Neuronal stem cell (in vitro differentiated cells): Measurements from ENCODE around the gene ZSWIM7.

ENCODE experiments used
- DNase-seq: peaks from one replicate; pipeline ENCODE4 v3.0.0-alpha.2; 2013; ENCODE audit warnings: low spot score
- H2AFZ ChIP-seq: one replicate; pipeline ENCODE4 v1.6.1; 2013; ENCODE audit warnings: mild to moderate bottlenecking, low read length, inconsistent platforms
- H2AK5ac ChIP-seq: 2 replicates; pipeline ENCODE4 v1.6.1; 2013; ENCODE audit warnings: low read depth, mild to moderate bottlenecking, inconsistent platforms, low read length, moderate library complexity, mixed read lengths
- H2BK120ac ChIP-seq: 2 replicates; pipeline ENCODE4 v1.6.1; 2013; ENCODE audit warnings: low read depth, mild to moderate bottlenecking, inconsistent platforms, low read length, moderate library complexity, mixed read lengths
- H2BK12ac ChIP-seq: one replicate; pipeline ENCODE4 v1.6.1; 2013; ENCODE audit warnings: low read length, inconsistent platforms
- H2BK15ac ChIP-seq: 2 replicates; pipeline ENCODE4 v1.6.1; 2013; ENCODE audit warnings: mild to moderate bottlenecking, low read length, inconsistent platforms, mixed read lengths
- H2BK5ac ChIP-seq: one replicate; pipeline ENCODE4 v1.6.1; 2013; ENCODE audit warnings: inconsistent platforms, mild to moderate bottlenecking, low read length, moderate library complexity
- H3K14ac ChIP-seq: one replicate; pipeline ENCODE4 v1.6.1; 2013; ENCODE audit warnings: low read length, inconsistent platforms
- H3K18ac ChIP-seq: 2 replicates; pipeline ENCODE4 v1.6.1; 2013; ENCODE audit warnings: low read length, inconsistent platforms
- H3K23ac ChIP-seq: 2 replicates; pipeline ENCODE4 v1.6.1; 2013; ENCODE audit warnings: low read depth, mild to moderate bottlenecking, mixed read lengths, low read length, inconsistent platforms; ENCODE audit not compliant: poor library complexity
- H3K27ac ChIP-seq: replicated peaks from 3 replicates; pipeline ENCODE4 v1.5.1; 2013; ENCODE audit warnings: low read length, inconsistent platforms
- H3K27me3 ChIP-seq, 3 experiments: 2 replicates each; pipeline ENCODE4 v1.6.1; 2013; ENCODE audit warnings: low read length in 3 of 3, mild to moderate bottlenecking in 2 of 3, inconsistent platforms in 1 of 3, low read depth in 1 of 3, mixed read lengths in 1 of 3, moderate library complexity in 1 of 3; ENCODE audit not compliant: control insufficient read depth in 3 of 3, insufficient read depth in 3 of 3
- H3K36me3 ChIP-seq, 2 donors: replicated peaks in 1 of 2; 2 replicates each; pipeline ENCODE4 v1.6.1; 2013; ENCODE audit warnings: low read length in 2 of 2; ENCODE audit not compliant: control insufficient read depth in 2 of 2, insufficient read depth in 2 of 2
- H3K4ac ChIP-seq: 2 replicates; pipeline ENCODE4 v1.6.1; 2013; ENCODE audit warnings: inconsistent platforms, mild to moderate bottlenecking, low read length, moderate library complexity
- H3K4me1 ChIP-seq, 2 donors: 1 replicate in 1 of 2; 2 replicates in 1 of 2; pipeline ENCODE4 v1.6.1; 2013; ENCODE audit warnings: low read length in 2 of 2, low read depth in 1 of 2; ENCODE audit not compliant: control insufficient read depth in 2 of 2, insufficient read depth in 1 of 2
- H3K4me2 ChIP-seq: one replicate; pipeline ENCODE4 v1.6.1; 2013; ENCODE audit warnings: mild to moderate bottlenecking, low read length, inconsistent platforms; ENCODE audit not compliant: insufficient read depth, poor library complexity, severe bottlenecking
- H3K4me3 ChIP-seq, 2 donors: 2 replicates each; pipeline ENCODE4 v1.5.1; 2013; ENCODE audit warnings: low read length in 2 of 2, mild to moderate bottlenecking in 2 of 2, inconsistent platforms in 1 of 2, moderate library complexity in 1 of 2
- H3K79me1 ChIP-seq: one replicate; pipeline ENCODE4 v1.6.1; 2013; ENCODE audit warnings: low read depth, mild to moderate bottlenecking, inconsistent platforms, low read length, moderate library complexity
- H3K9ac ChIP-seq: one replicate; pipeline ENCODE4 v1.6.1; 2013; ENCODE audit warnings: mild to moderate bottlenecking, low read depth, low read length, inconsistent platforms; ENCODE audit not compliant: poor library complexity
- H3K9me3 ChIP-seq, 2 donors: replicated peaks in 1 of 2; 2 replicates each; pipeline versions ENCODE3 to v1.6.1; 2013; ENCODE audit warnings: low read length in 2 of 2, mild to moderate bottlenecking in 2 of 2, inconsistent platforms in 1 of 2, low read depth in 1 of 2, mixed read lengths in 1 of 2, moderate library complexity in 1 of 2; ENCODE audit not compliant: control insufficient read depth in 2 of 2, insufficient read depth in 1 of 2
- H4K8ac ChIP-seq: one replicate; pipeline ENCODE4 v1.6.1; 2013; ENCODE audit warnings: low read depth, mild to moderate bottlenecking, inconsistent platforms, low read length, moderate library complexity
- H4K91ac ChIP-seq: one replicate; pipeline ENCODE4 v1.6.1; 2013; ENCODE audit warnings: low read length, low read depth, mild to moderate bottlenecking, inconsistent platforms; ENCODE audit not compliant: poor library complexity
- WGBS, 2 donors: extraction: QIAGEN DNeasy Blood & Tissue Kit; methylation state at CpG; one replicate each; pipeline ENCODE4 v1.1.7; 2013; ENCODE audit warnings: missing lambda C conversion rate in 2 of 2, mixed read lengths in 1 of 2; ENCODE audit not compliant: insufficient read length in 2 of 2, insufficient replicate concordance in 1 of 2; ENCODE audit errors: extremely low coverage in 2 of 2; 5-methylcytosine and 5-hydroxymethylcytosine counted together

ZSWIM7 gene

DNA sequence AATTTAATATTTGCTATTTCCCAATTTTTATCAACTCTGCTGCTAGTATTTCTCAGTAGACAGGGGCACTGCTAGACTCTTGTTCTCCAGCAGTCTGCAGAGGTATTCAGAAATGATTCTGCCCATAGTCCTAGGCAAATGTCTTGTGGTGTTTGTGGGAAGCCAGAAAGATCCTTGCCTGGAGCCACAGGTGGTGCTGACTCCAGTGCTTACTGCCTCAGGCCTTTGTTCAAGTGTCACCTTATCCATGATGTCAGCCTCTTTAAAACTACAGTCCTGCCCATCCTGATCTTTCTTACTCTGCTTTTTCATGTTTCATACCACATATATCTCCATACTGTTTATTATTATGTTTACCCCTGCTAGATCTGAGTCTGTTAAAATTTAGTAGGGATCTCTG, 26.5 kb downstream of the ZSWIM7 start:
- Histone ChIP-seq H2AK5ac (no peak overlapping the region), H3K4me2 (no peak overlapping the region), H3K27me3 (no peaks in the 10 kb centered on the region), H3K9me3 (peaks cover 2% of the 10 kb centered on the region in 2 donors), H4K8ac (no peak overlapping the region), H2BK15ac (no peak overlapping the region), H3K36me3 (peaks cover 7 to 31% of the 10 kb centered on the region in 2 donors), H2BK120ac (no peak overlapping the region), H3K79me1 (no peaks in the 10 kb centered on the region), H3K9ac (no peak overlapping the region), H3K4me3 (no peak overlapping the region), H3K14ac (no peak overlapping the region), H4K91ac (no peak overlapping the region), H3K27ac (no peak overlapping the region), H2AFZ (no peak overlapping the region), H3K18ac (no peak overlapping the region), H3K4ac (no peak overlapping the region), H2BK12ac (no peak overlapping the region), H2BK5ac (no peak overlapping the region), H3K23ac (no peak overlapping the region), H3K4me1 (peaks cover under 1 to 3% of the 10 kb centered on the region in 2 donors)
- DNase-seq = no peak

DNA sequence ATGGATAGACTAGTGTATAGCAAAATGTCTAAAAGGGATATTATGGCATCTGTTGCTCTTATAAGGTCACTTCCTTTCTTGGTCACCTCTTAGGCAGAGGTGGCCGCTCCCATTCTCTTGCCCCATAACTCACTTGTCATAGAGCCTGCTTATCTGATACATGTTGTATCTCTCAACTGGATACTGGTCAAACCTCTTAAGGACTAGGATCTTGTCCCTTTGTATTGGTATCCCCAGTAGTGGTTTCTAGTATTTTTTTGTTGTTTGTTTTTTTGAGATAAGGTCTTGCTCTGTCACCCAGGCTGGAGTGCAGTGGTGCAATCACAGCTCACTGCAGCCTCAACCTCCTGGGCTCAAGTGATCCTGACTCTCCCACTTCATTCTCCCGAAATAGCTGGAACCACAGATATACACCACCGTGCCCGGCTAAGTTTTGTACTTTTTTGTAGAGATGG, 27.0 kb downstream of the ZSWIM7 start:
- H3K27ac ChIP-seq = no peak overlapping the region
- no peak for DNase-seq
- no peak overlapping the region for H3K9ac ChIP-seq

DNA sequence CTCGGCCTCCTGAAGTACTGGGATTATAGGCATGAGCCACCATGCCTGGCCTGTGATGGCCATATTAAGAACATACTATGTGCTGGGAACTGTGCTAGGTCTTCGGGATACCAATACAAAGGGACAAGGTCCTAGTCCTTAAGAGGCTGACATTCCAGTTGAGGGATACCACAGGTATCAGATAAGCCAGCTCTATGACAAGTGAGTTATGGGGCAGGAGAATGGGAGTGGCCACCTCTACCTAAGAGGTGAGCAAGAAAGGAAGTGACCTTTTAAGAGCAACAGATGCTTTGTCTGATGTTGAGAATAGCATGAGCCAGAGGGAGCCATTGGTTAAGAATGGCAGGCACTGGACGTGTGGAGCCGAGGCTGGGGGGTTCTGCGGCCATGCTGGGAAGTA, 27.6 kb downstream of the ZSWIM7 start:
- Histone ChIP-seq H3K4ac (no peak overlapping the region), H3K4me1 (peaks cover 10 to 11% of the 10 kb centered on the region in 2 donors), H2BK15ac (no peak overlapping the region), H3K4me2 (no peak overlapping the region), H2AK5ac (no peak overlapping the region), H3K79me1 (no peaks in the 10 kb centered on the region), H3K9me3 (peaks cover 2% of the 10 kb centered on the region in 2 donors), H3K18ac (no peak overlapping the region), H4K8ac (no peak overlapping the region), H2AFZ (no peak overlapping the region), H3K4me3 (no peak overlapping the region), H2BK12ac (no peak overlapping the region), H3K27me3 (no peaks in the 10 kb centered on the region), H3K9ac (no peak overlapping the region), H3K23ac (no peak overlapping the region), H3K14ac (no peak overlapping the region), H3K36me3 (peaks cover 4 to 21% of the 10 kb centered on the region in 2 donors), H4K91ac (no peak overlapping the region), H2BK5ac (no peak overlapping the region), H2BK120ac (no peak overlapping the region), H3K27ac (no peak overlapping the region)
- no peak for DNase-seq
- no CpG with 5 or more reads among the region's 5 CpGs for WGBS, 2 donors

More for the DNA sequence above, 27.0 kb downstream of the ZSWIM7 start:
- no CpG with 5 or more reads among the region's 4 CpGs for WGBS, 2 donors
- H2BK12ac ChIP-seq = no peak overlapping the region
- no peak overlapping the region for H4K91ac ChIP-seq
- H2BK5ac ChIP-seq = no peak overlapping the region
- no peak overlapping the region for H3K4me2 ChIP-seq
- H3K4me1 ChIP-seq = peaks cover 5% of the 10 kb centered on the region in 2 donors
- no peak overlapping the region for H3K18ac ChIP-seq
- no peak overlapping the region for H2AK5ac ChIP-seq
- no peak overlapping the region for H2BK120ac ChIP-seq
- no peaks in the 10 kb centered on the region for H3K79me1 ChIP-seq
- peaks cover 2% of the 10 kb centered on the region in 2 donors for H3K9me3 ChIP-seq
- no peak overlapping the region for H4K8ac ChIP-seq
- no peaks in the 10 kb centered on the region for H3K27me3 ChIP-seq
- H3K4ac ChIP-seq = no peak overlapping the region
- H3K4me3 ChIP-seq = no peak overlapping the region
- peaks cover 4 to 26% of the 10 kb centered on the region in 2 donors for H3K36me3 ChIP-seq
- no peak overlapping the region for H2AFZ ChIP-seq
- H3K23ac ChIP-seq = no peak overlapping the region
- no peak overlapping the region for H3K14ac ChIP-seq
- H2BK15ac ChIP-seq = no peak overlapping the region

DNA sequence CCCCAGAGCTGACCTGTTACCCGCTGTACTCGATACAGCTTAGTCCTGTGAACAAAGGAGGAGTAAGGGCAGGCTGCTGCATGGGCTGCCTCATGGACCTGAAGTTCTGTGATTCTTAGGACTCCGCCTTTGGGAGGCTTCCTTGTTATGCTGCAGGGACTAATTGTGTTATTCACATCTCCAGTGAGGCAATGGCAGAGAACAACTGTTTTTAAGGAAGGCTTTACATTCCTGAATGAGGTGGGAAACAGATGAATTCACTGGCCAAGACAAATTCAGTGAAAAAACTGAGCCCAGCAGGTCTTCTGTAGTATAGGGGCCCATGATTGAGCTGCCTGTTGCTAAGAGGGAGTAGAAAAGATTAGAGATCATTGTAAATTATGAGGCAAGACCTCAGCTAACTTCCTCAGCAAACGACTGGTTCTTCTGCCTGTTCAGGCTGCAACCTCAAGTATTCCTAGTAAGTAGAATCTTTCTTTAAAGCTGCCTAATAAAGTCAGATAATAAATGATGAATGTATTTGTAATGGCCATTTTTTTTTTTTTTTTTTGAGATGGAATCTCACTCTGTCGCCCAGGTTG, 28.3 kb downstream of the ZSWIM7 start:
- H3K4me3 ChIP-seq = no peak overlapping the region
- no peak overlapping the region for H3K27ac ChIP-seq
- H3K36me3 ChIP-seq = peaks cover 4 to 14% of the 10 kb centered on the region in 2 donors
- DNase-seq = no peak
- no peak overlapping the region for H3K4me2 ChIP-seq
- no peak overlapping the region for H3K14ac ChIP-seq
- no peak overlapping the region for H3K23ac ChIP-seq
- H3K9ac ChIP-seq = no peak overlapping the region
- peak overlapping the region; percentile 8 for H2AFZ ChIP-seq
- no peak overlapping the region for H2AK5ac ChIP-seq
- no peak overlapping the region for H2BK15ac ChIP-seq
- H2BK12ac ChIP-seq = no peak overlapping the region
- H3K18ac ChIP-seq = no peak overlapping the region
- no peak overlapping the region for H3K4ac ChIP-seq
- WGBS, 2 donors = no CpG with 5 or more reads among the region's 5 CpGs
- no peaks in the 10 kb centered on the region for H3K79me1 ChIP-seq
- no peak overlapping the region for H2BK5ac ChIP-seq
- no peak overlapping the region for H2BK120ac ChIP-seq
- no peak overlapping the region for H4K8ac ChIP-seq
- peaks cover 13 to 14% of the 10 kb centered on the region in 2 donors for H3K4me1 ChIP-seq
- H3K27me3 ChIP-seq = no peaks in the 10 kb centered on the region
- peaks cover 2% of the 10 kb centered on the region in 2 donors for H3K9me3 ChIP-seq
- no peak overlapping the region for H4K91ac ChIP-seq
